ENCODE measurements around the gene IGFBP3. TPM values are rescaled to one million over a fixed set of nuclear protein-coding genes. Genes with fewer than 3 reads are reported as not detected.

The IGFBP3 gene
- polyA plus RNA-seq, 3 donors, result 0.06 TPM; not detected in 2

GRCh38 chr7:45939574-45939973, 18.5 kb upstream of the IGFBP3 start:
- Mint-ChIP-seq H3K27ac (peak overlapping the region in 1 of 7 donors; percentile 55), H3K27me3 (ENCODE audit: low read depth in 3 of 3) (peaks cover 6 to 10% (median 9%) of the 10 kb centered on the region in 3 donors), H3K9me3 (peaks cover 5 to 23% (median 14%) of the 10 kb centered on the region in 7 donors), H3K36me3 (no peaks in the 10 kb centered on the region), H3K4me1 (peaks cover 3% of the 10 kb centered on the region), H3K4me3 (peak overlapping the region in 1 of 2 donors; percentile 54)
- H3K9me3 ChIP-seq (replicated peaks in 1 of 2; ENCODE audit: control insufficient read depth in 1 of 2, insufficient read depth in 1 of 2, low read length in 2 of 2), result peaks cover 0 to 11% of the 10 kb centered on the region in 2 donors
- H3K79me2 ChIP-seq (ENCODE audit: insufficient read depth, low read length), result no peaks in the 10 kb centered on the region
- H4K20me1 ChIP-seq (ENCODE audit: insufficient read depth, low read length), result no peaks in the 10 kb centered on the region
- no peak for DNase-seq
- H3K4me2 ChIP-seq (replicated peaks; ENCODE audit: extremely low read depth, low read length, poor library complexity, severe bottlenecking), result no peak overlapping the region
- H2AFZ ChIP-seq (ENCODE audit: insufficient read depth, low read depth, low read length, poor library complexity, severe bottlenecking), result no peak overlapping the region
- H3K27me3 ChIP-seq (ENCODE audit: control insufficient read depth in 2 of 2, insufficient read depth in 2 of 2, low read length in 2 of 2), result peaks cover 0 to 3% of the 10 kb centered on the region in 2 donors
- peaks cover 0 to 6% of the 10 kb centered on the region in 2 donors for H3K4me1 ChIP-seq (ENCODE audit: control insufficient read depth in 1 of 2, insufficient read depth in 2 of 2, low read length in 2 of 2)
- no peak overlapping the region for H3K9ac ChIP-seq (ENCODE audit: insufficient read depth, low read length, poor library complexity, severe bottlenecking)
- TF ChIP-seq, protein P1, sequence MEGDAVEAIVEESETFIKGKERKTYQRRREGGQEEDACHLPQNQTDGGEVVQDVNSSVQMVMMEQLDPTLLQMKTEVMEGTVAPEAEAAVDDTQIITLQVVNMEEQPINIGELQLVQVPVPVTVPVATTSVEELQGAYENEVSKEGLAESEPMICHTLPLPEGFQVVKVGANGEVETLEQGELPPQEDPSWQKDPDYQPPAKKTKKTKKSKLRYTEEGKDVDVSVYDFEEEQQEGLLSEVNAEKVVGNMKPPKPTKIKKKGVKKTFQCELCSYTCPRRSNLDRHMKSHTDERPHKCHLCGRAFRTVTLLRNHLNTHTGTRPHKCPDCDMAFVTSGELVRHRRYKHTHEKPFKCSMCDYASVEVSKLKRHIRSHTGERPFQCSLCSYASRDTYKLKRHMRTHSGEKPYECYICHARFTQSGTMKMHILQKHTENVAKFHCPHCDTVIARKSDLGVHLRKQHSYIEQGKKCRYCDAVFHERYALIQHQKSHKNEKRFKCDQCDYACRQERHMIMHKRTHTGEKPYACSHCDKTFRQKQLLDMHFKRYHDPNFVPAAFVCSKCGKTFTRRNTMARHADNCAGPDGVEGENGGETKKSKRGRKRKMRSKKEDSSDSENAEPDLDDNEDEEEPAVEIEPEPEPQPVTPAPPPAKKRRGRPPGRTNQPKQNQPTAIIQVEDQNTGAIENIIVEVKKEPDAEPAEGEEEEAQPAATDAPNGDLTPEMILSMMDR (IDR thresholded peaks at IDR 0.05), result no peak
- no peak overlapping the region for H3K27ac ChIP-seq (ENCODE audit: low read depth in 1 of 2, low read length in 2 of 2)
- no peaks in the 10 kb centered on the region for H3K36me3 ChIP-seq (replicated peaks in 1 of 2; ENCODE audit: control insufficient read depth in 1 of 2, insufficient read depth in 2 of 2, low read length in 2 of 2)
- intact Hi-C loops (cut with micrococcal nuclease), result no loop called here
- H3K4me3 ChIP-seq (replicated peaks in 1 of 3; ENCODE audit: low read depth in 2 of 3, low read length in 3 of 3), result no peak overlapping the region
- WGBS (ENCODE audit: insufficient coverage), result 95% methylated on average over 10 of the region's 11 CpGs

- H3K36me3 ChIP-seq (replicated peaks in 1 of 2; ENCODE audit: control insufficient read depth in 1 of 2, insufficient read depth in 2 of 2, low read length in 2 of 2), result no peaks in the 10 kb centered on the region
- H3K4me1 Mint-ChIP-seq, result peaks cover 3% of the 10 kb centered on the region
- peaks cover 5 to 23% (median 16%) of the 10 kb centered on the region in 7 donors for H3K9me3 Mint-ChIP-seq
- H3K9me3 ChIP-seq (replicated peaks in 1 of 2; ENCODE audit: control insufficient read depth in 1 of 2, insufficient read depth in 1 of 2, low read length in 2 of 2), result peaks cover 0 to 11% of the 10 kb centered on the region in 2 donors
- H3K36me3 Mint-ChIP-seq, result no peaks in the 10 kb centered on the region
- TF ChIP-seq, protein P1 (IDR thresholded peaks at IDR 0.05), result no peak
- no peak overlapping the region for H3K4me3 Mint-ChIP-seq
- DNase-seq, result no peak
- peaks cover 0 to 6% of the 10 kb centered on the region in 2 donors for H3K4me1 ChIP-seq (ENCODE audit: control insufficient read depth in 1 of 2, insufficient read depth in 2 of 2, low read length in 2 of 2)
- no peaks in the 10 kb centered on the region for H3K79me2 ChIP-seq (ENCODE audit: insufficient read depth, low read length)
- no peak overlapping the region for H3K4me2 ChIP-seq (replicated peaks; ENCODE audit: extremely low read depth, low read length, poor library complexity, severe bottlenecking)
- no peak overlapping the region for H3K27ac Mint-ChIP-seq
- H4K20me1 ChIP-seq (ENCODE audit: insufficient read depth, low read length), result no peaks in the 10 kb centered on the region
- H3K9ac ChIP-seq (ENCODE audit: insufficient read depth, low read length, poor library complexity, severe bottlenecking), result no peak overlapping the region
- no peak overlapping the region for H3K4me3 ChIP-seq (replicated peaks in 1 of 3; ENCODE audit: low read depth in 2 of 3, low read length in 3 of 3)
- H3K27ac ChIP-seq (ENCODE audit: low read depth in 1 of 2, low read length in 2 of 2), result no peak overlapping the region
- H3K27me3 Mint-ChIP-seq (ENCODE audit: low read depth in 3 of 3), result peaks cover 6 to 10% (median 9%) of the 10 kb centered on the region in 3 donors
- intact Hi-C loops (cut with micrococcal nuclease), result no loop called here
- WGBS (ENCODE audit: insufficient coverage), result 61% methylated on average over 19 of the region's 22 CpGs
- H2AFZ ChIP-seq (ENCODE audit: insufficient read depth, low read depth, low read length, poor library complexity, severe bottlenecking), result no peak overlapping the region
- H3K27me3 ChIP-seq (ENCODE audit: control insufficient read depth in 2 of 2, insufficient read depth in 2 of 2, low read length in 2 of 2), result peaks cover 0 to 3% of the 10 kb centered on the region in 2 donors
Measured at GRCh38 chr7:45938626-45939302, 17.7 kb upstream of the IGFBP3 start.
